SK-N-SH treated with all-trans-retinoic acid at 6 μM for 48 hours (cell line): ENCODE results near the gene CTCFL.

Experiments used
- ATAC-seq: fragments of 200-7000 bp; cut with Tn5 transposase; 3 replicates; pipeline ENCODE4 v1.9.1; 2020; ENCODE audit warnings: mild to moderate bottlenecking, moderate library complexity
- BACH2 ChIP-seq: fragments of 250-450 bp; sonication (Bioruptor Pico); IDR thresholded peaks from 2 replicates; pipeline ENCODE4 v1.9.0; 2021; ENCODE audit warnings: mild to moderate bottlenecking, borderline replicate concordance
- CREB5 ChIP-seq: fragments of 250-450 bp; sonication (Bioruptor Pico); IDR thresholded peaks from 2 replicates; pipeline ENCODE4 v1.5.1; 2020; ENCODE audit warnings: low read depth, mild to moderate bottlenecking, moderate library complexity
- CSDC2 ChIP-seq: fragments of 250-450 bp; sonication (Bioruptor Pico); IDR thresholded peaks from 2 replicates; pipeline ENCODE4 v1.5.0; 2020; ENCODE audit warnings: mild to moderate bottlenecking, moderate library complexity
- CSRNP3 ChIP-seq: fragments of 250-450 bp; sonication (Bioruptor Pico); IDR thresholded peaks from 2 replicates; pipeline ENCODE4 v1.5.1; 2021; ENCODE audit warnings: mild to moderate bottlenecking, moderate library complexity
- ESRRG ChIP-seq: fragments of 250-450 bp; sonication (Bioruptor Pico); IDR thresholded peaks from 2 replicates; pipeline ENCODE4 v1.6.1; 2021; ENCODE audit warnings: mild to moderate bottlenecking
- GLIS3 ChIP-seq: fragments of 250-450 bp; sonication (Bioruptor Pico); IDR thresholded peaks from 2 replicates; pipeline ENCODE4 v1.5.0; 2020; ENCODE audit warnings: mild to moderate bottlenecking, moderate library complexity
- ISL1 ChIP-seq: fragments of 250-450 bp; sonication (Bioruptor Pico); IDR thresholded peaks from 2 replicates; pipeline ENCODE4 v2.1.2; 2022; ENCODE audit warnings: mild to moderate bottlenecking, moderate library complexity
- OSR1 ChIP-seq: fragments of 250-450 bp; sonication (Bioruptor Pico); IDR thresholded peaks from 2 replicates; pipeline ENCODE4 v1.8.0; 2022; ENCODE audit warnings: moderate library complexity, mild to moderate bottlenecking, inconsistent platforms
- POU6F1 ChIP-seq: fragments of 250-450 bp; sonication (Bioruptor Pico); IDR thresholded peaks from 2 replicates; pipeline ENCODE4 v1.8.0; 2021; ENCODE audit warnings: low read depth, mild to moderate bottlenecking, moderate library complexity, borderline replicate concordance
- PPARA ChIP-seq: fragments of 250-450 bp; sonication (Bioruptor Pico); IDR thresholded peaks from 2 replicates; pipeline ENCODE4 v1.5.0; 2020; ENCODE audit warnings: mild to moderate bottlenecking, borderline replicate concordance
- RARB ChIP-seq: fragments of 250-450 bp; sonication (Bioruptor Pico); IDR thresholded peaks from 2 replicates; pipeline ENCODE4 v1.8.0; 2021; ENCODE audit warnings: mild to moderate bottlenecking, moderate library complexity
- TCF4 ChIP-seq: fragments of 250-450 bp; sonication (Bioruptor Pico); IDR thresholded peaks from 2 replicates; pipeline ENCODE4 v1.8.0; 2021; ENCODE audit warnings: mild to moderate bottlenecking, moderate library complexity, borderline replicate concordance
- TOX ChIP-seq: fragments of 250-450 bp; sonication (Bioruptor Pico); IDR thresholded peaks from 2 replicates; pipeline ENCODE4 v1.8.0; 2021; ENCODE audit warnings: mild to moderate bottlenecking, moderate library complexity, borderline replicate concordance
- ZC3H10 ChIP-seq: fragments of 250-450 bp; sonication (Bioruptor Pico); IDR thresholded peaks from 2 replicates; pipeline ENCODE4 v1.5.1; 2021; ENCODE audit warnings: mild to moderate bottlenecking, moderate library complexity
- ZFP3 ChIP-seq: fragments of 250-450 bp; sonication (Bioruptor Pico); IDR thresholded peaks from 2 replicates; pipeline ENCODE4 v1.5.0; 2020; ENCODE audit warnings: mild to moderate bottlenecking, moderate library complexity
- ZFP30 ChIP-seq: fragments of 450-650 bp; formaldehyde crosslinking; IDR thresholded peaks from 2 replicates; pipeline ENCODE4 v1.5.0; 2022; ENCODE audit warnings: mild to moderate bottlenecking, moderate library complexity
- ZNF565 ChIP-seq: fragments of 450-650 bp; formaldehyde crosslinking; conservative IDR thresholded peaks from 2 replicates; pipeline ENCODE4 v1.5.0; 2020; ENCODE audit warnings: low read depth, mild to moderate bottlenecking, moderate library complexity
- ZNF70 ChIP-seq: fragments of 450-650 bp; formaldehyde crosslinking; IDR thresholded peaks from 2 replicates; pipeline ENCODE4 v1.5.0; 2020; ENCODE audit warnings: mild to moderate bottlenecking, moderate library complexity
- ZNF8 ChIP-seq: fragments of 450-650 bp; formaldehyde crosslinking; IDR thresholded peaks from 2 replicates; pipeline ENCODE4 v1.5.0; 2020; ENCODE audit warnings: mild to moderate bottlenecking, moderate library complexity
- TF ChIP-seq, protein P1 (sequence below): fragments of 250-450 bp; sonication (Bioruptor Pico); IDR thresholded peaks from 2 replicates; pipeline ENCODE4 v1.8.0; 2020; ENCODE audit warnings: mild to moderate bottlenecking, moderate library complexity, borderline replicate concordance
- TF ChIP-seq, protein P2 (sequence below): fragments of 250-450 bp; sonication (Bioruptor Pico); IDR thresholded peaks from 2 replicates; pipeline ENCODE4 v1.5.0; 2020; ENCODE audit warnings: mild to moderate bottlenecking, moderate library complexity

Gene CTCFL

GRCh38 chr20:57570920-57571319 is 46.0 kb upstream of the CTCFL start:
- ATAC-seq: no peak
- TF ChIP-seq, protein P1, sequence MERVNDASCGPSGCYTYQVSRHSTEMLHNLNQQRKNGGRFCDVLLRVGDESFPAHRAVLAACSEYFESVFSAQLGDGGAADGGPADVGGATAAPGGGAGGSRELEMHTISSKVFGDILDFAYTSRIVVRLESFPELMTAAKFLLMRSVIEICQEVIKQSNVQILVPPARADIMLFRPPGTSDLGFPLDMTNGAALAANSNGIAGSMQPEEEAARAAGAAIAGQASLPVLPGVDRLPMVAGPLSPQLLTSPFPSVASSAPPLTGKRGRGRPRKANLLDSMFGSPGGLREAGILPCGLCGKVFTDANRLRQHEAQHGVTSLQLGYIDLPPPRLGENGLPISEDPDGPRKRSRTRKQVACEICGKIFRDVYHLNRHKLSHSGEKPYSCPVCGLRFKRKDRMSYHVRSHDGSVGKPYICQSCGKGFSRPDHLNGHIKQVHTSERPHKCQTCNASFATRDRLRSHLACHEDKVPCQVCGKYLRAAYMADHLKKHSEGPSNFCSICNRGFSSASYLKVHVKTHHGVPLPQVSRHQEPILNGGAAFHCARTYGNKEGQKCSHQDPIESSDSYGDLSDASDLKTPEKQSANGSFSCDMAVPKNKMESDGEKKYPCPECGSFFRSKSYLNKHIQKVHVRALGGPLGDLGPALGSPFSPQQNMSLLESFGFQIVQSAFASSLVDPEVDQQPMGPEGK (CRISPR knock-in tag): no peak
- TF ChIP-seq OSR1 (CRISPR knock-in tag) (no peak), ZNF8 (CRISPR knock-in tag) (no peak), TOX (CRISPR knock-in tag) (no peak), TCF4 (CRISPR knock-in tag) (no peak), BACH2 (no peak), GLIS3 (CRISPR knock-in tag) (no peak), ESRRG (CRISPR knock-in tag) (no peak), POU6F1 (CRISPR knock-in tag) (no peak), ZC3H10 (CRISPR knock-in tag) (no peak)

GRCh38 chr20:57570145-57570850 is 45.4 kb upstream of the CTCFL start:
- no peak for ATAC-seq
- no peak for TF ChIP-seq ZNF70 (CRISPR knock-in tag)
- TF ChIP-seq, protein P2, sequence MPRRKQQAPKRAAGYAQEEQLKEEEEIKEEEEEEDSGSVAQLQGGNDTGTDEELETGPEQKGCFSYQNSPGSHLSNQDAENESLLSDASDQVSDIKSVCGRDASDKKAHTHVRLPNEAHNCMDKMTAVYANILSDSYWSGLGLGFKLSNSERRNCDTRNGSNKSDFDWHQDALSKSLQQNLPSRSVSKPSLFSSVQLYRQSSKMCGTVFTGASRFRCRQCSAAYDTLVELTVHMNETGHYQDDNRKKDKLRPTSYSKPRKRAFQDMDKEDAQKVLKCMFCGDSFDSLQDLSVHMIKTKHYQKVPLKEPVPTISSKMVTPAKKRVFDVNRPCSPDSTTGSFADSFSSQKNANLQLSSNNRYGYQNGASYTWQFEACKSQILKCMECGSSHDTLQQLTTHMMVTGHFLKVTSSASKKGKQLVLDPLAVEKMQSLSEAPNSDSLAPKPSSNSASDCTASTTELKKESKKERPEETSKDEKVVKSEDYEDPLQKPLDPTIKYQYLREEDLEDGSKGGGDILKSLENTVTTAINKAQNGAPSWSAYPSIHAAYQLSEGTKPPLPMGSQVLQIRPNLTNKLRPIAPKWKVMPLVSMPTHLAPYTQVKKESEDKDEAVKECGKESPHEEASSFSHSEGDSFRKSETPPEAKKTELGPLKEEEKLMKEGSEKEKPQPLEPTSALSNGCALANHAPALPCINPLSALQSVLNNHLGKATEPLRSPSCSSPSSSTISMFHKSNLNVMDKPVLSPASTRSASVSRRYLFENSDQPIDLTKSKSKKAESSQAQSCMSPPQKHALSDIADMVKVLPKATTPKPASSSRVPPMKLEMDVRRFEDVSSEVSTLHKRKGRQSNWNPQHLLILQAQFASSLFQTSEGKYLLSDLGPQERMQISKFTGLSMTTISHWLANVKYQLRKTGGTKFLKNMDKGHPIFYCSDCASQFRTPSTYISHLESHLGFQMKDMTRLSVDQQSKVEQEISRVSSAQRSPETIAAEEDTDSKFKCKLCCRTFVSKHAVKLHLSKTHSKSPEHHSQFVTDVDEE (CRISPR knock-in tag): no peak
- no peak for TF ChIP-seq ZFP30 (CRISPR knock-in tag)
- no peak for TF ChIP-seq ZFP3 (CRISPR knock-in tag)
- TF ChIP-seq CSRNP3: no peak
- no peak for TF ChIP-seq OSR1 (CRISPR knock-in tag)
- no peak for TF ChIP-seq GLIS3 (CRISPR knock-in tag)
- no peak for TF ChIP-seq RARB (CRISPR knock-in tag)
- no peak for TF ChIP-seq ZC3H10 (CRISPR knock-in tag)
- no peak for TF ChIP-seq ISL1 (CRISPR knock-in tag)
- no peak for TF ChIP-seq CREB5 (CRISPR knock-in tag)
- no peak for TF ChIP-seq TOX (CRISPR knock-in tag)
- no peak for TF ChIP-seq CSDC2 (CRISPR knock-in tag)
- TF ChIP-seq PPARA: no peak
- no peak for TF ChIP-seq ZNF565 (CRISPR knock-in tag)
- TF ChIP-seq ESRRG (CRISPR knock-in tag): no peak
- TF ChIP-seq BACH2: no peak
- TF ChIP-seq POU6F1 (CRISPR knock-in tag): no peak
- no peak for TF ChIP-seq TCF4 (CRISPR knock-in tag)
- TF ChIP-seq, protein P1 (CRISPR knock-in tag): no peak
- TF ChIP-seq, all 23 proteins: peak for 0
